HG03558 (cell line): ENCODE data around the gene PAFAH1B1.
A peak's percentile ranks its signal among the peaks of the same experiment; 100 is the strongest.

Source experiments
- ATAC-seq: cut with Tn5 transposase; IDR thresholded peaks from one replicate; pipeline ENCODE4 v1.9.1; 2021; ENCODE audit warnings: moderate number of reproducible peaks; ENCODE audit not compliant: unreplicated experiment; ENCODE audit errors: extremely low read depth

The PAFAH1B1 gene

GRCh38 chr17:2711608-2712299, 118.3 kb downstream of the PAFAH1B1 start, which contains the start of gene CLUH:
Gene CLUH (minus strand): TSS chr17:2711764. CDS start chr17:2711661, 103 bp downstream.
- ATAC-seq, result peak; percentile 59

- no peak for ATAC-seq
Observed at GRCh38 chr17:2712300-2713043, 119.0 kb downstream of the PAFAH1B1 start.

GRCh38 chr17:2713881-2714280, 120.4 kb downstream of the PAFAH1B1 start:
- no peak for ATAC-seq

DNA sequence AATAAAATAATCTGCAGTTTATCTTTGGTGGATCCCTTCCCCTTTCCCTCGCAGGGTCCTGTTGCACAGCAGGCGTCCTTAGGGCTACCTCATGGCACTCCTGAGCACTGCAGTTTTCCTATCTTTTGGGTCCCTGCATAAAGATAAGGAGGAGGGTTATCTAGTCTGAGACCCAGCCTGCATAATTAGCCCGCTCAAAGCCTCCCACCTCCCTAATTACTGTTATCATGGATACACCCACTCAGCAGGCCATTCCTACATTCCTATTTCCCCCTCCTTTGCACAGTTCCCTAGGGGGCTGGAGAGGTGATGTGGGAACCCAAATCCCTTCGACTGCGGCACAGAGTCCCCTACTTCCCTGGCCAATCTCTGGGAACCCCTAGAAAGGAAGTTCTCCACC, 123.2 kb downstream of the PAFAH1B1 start:
- ATAC-seq, result no peak

GRCh38 chr17:2718150-2718938, 124.9 kb downstream of the PAFAH1B1 start:
- ATAC-seq, result no peak

DNA sequence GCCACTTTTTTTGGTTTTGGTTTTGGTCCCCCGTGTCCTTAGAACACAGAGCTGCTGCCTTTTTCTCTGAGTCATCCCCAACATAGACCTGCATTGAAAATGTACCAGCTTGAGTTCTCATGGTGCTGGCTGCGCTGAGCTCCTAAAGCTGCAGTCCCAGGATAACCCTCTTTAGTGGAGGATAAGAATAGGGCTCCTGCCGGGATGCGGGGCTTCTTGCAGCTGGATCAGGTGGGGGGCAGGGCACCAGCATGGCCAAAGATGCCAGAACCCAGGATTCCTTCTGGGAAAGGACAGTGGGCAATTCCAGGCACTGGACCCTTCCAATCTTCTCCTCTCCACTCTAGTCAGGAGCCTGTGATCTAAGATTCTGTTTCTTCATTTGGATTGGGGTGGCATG, 126.4 kb downstream of the PAFAH1B1 start:
- ATAC-seq, result no peak

GRCh38 chr17:2721603-2722002, 128.1 kb downstream of the PAFAH1B1 start:
- no peak for ATAC-seq

- no peak for ATAC-seq
Observed at GRCh38 chr17:2722611-2723010, 129.2 kb downstream of the PAFAH1B1 start.

DNA sequence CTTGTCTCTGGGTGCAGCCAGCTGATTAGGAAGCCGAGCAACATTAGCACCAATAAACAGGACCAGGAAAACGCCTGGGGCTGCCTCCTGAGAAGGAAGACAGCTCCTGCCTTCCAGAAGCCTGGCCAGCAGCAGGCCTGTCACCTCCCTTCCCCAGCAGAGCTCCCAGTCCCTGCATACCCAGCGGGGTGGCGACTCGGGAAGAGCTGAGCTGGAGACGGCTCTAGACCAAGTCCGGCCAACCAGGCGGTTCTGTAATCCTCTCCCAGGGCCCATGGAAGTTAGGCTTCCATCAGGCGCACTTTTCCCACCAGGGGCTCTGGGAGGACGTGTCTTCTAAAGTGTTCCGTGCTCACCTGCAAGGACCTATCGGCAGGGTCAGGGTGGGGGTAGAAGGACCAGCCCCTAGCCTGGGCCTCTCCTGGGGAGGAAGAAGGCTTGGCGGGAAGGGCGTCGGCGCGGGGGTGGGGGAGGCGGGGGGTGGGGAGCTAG, 130.1 kb downstream of the PAFAH1B1 start:
- ATAC-seq, result no peak

DNA sequence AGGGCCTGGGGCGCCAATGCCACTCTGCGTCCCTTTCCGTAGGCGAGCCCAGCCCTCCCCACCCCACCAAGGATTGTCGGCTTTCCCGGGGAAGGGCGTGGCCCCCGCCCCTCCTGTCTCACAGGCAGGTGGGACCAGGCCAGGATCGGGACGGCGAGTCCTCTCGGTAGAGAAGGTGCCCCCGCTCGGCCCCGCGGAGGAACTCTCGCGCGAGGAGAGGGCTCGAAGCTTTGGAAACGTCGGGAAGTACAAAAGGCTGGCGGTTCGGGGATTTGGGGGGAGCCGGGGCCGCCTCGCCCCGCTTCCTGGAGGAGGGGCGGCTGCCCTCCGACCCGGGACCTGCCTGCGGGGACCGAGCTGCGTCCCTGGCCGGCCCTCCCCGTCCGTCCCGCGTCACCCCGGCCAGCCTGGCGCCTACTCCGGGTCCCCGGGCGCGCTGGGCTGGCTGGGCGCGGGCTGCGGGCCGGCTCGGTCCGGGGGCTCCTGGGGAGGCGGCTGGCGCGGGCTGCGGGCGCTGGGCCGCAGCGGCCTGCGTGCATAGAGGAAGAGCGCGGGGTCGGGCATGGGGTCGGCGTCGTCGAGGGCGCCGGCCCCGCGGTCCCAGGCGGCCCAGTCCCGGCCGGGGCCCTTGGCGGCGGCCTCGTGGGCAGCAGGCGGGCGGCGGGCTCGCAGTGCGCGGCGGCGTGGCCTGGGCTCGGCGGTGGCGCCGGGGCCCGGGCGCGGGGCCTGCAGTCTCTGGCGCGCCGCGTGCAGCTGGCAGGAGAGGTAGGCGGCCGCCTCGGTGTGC, 130.7 kb downstream of the PAFAH1B1 start:
- ATAC-seq, result no peak

- no peak for ATAC-seq
Observed at GRCh38 chr17:2724784-2725164, 131.3 kb downstream of the PAFAH1B1 start.

GRCh38 chr17:2730764-2731353, 137.4 kb downstream of the PAFAH1B1 start:
- ATAC-seq, result no peak

GRCh38 chr17:2731807-2732206, 138.4 kb downstream of the PAFAH1B1 start:
- no peak for ATAC-seq

- no peak for ATAC-seq
Observed at GRCh38 chr17:2734939-2735338, 141.5 kb downstream of the PAFAH1B1 start.
